H1 (cell line): Measurements from ENCODE around the gene CPXM1. TPM values are rescaled to one million over a fixed set of nuclear protein-coding genes. Genes with fewer than 3 reads are reported as not detected.

Experiments
- CTCF ChIA-PET: fragments of 300-600 bp; sonication (Branson Sonifier 250); formaldehyde crosslinking; loops from one replicate; lab custom pipeline; 2021; ENCODE audit not compliant: partially characterized antibody; lab: Charles Lee
- POLR2A ChIA-PET: fragments of 300-600 bp; sonication (Branson Sonifier 250); formaldehyde crosslinking; loops from one replicate; lab custom pipeline; 2021; ENCODE audit warnings: inconsistent platforms; ENCODE audit not compliant: partially characterized antibody; lab: Charles Lee
- DNase-seq, 2 experiments: peaks; one replicate each; pipeline versions ENCODE4 v3.0.0 to v3.0.0-alpha.2; 2010 to 2022; ENCODE audit warnings: low spot score in 2 of 2, low read depth in 1 of 2, mixed read lengths in 1 of 2
- FAIRE-seq: peaks from 2 replicates; lab custom pipeline; 2011; peaks lifted over from hg19 to GRCh38; lab: Jason Lieb, UNC
- H2AFZ ChIP-seq: 2 replicates; pipeline ENCODE4 v1.8.1; 2012; ENCODE audit warnings: low read length, inconsistent platforms
- H2AK5ac ChIP-seq: 2 replicates; pipeline ENCODE4 v1.6.1; 2013; ENCODE audit warnings: low read depth, low read length
- H2BK120ac ChIP-seq: replicated peaks from 2 replicates; pipeline ENCODE3; 2013; ENCODE audit warnings: low read depth, low read length, inconsistent platforms
- H2BK12ac ChIP-seq: 2 replicates; pipeline ENCODE4 v1.6.1; 2013; ENCODE audit warnings: low read depth, low read length
- H2BK15ac ChIP-seq: 2 replicates; pipeline ENCODE4 v1.6.1; 2013; ENCODE audit warnings: low read length
- H2BK20ac ChIP-seq: 2 replicates; pipeline ENCODE4 v1.6.1; 2013; ENCODE audit warnings: low read length
- H2BK5ac ChIP-seq: 2 replicates; pipeline ENCODE4 v1.6.1; 2013; ENCODE audit warnings: low read depth, low read length
- H3K14ac ChIP-seq: 2 replicates; pipeline ENCODE4 v1.6.1; 2013; ENCODE audit warnings: inconsistent platforms; ENCODE audit not compliant: insufficient read length
- H3K18ac ChIP-seq: 2 replicates; pipeline ENCODE4 v1.6.1; 2013; ENCODE audit warnings: low read length; ENCODE audit errors: extremely low read depth
- H3K23ac ChIP-seq: 2 replicates; pipeline ENCODE4 v1.6.1; 2013; ENCODE audit warnings: inconsistent platforms; ENCODE audit not compliant: insufficient read length
- H3K23me2 ChIP-seq: 2 replicates; pipeline ENCODE4 v1.6.1; 2013; ENCODE audit warnings: low read depth, low read length
- H3K27ac ChIP-seq: 2 replicates; pipeline ENCODE4 v1.6.1; 2011; ENCODE audit warnings: low read depth, low read length, inconsistent platforms
- H3K27me3 ChIP-seq, 4 experiments: replicated peaks in 1 of 4; 1 replicate in 1 of 4; 2 replicates in 3 of 4; pipeline versions ENCODE4 v1.6.1 to v1.8.1; 2011 to 2013; ENCODE audit warnings: low read length in 3 of 4, mild to moderate bottlenecking in 3 of 4, inconsistent platforms in 2 of 4, mixed read lengths in 2 of 4, moderate library complexity in 1 of 4; ENCODE audit not compliant: control insufficient read depth in 3 of 4, insufficient read depth in 3 of 4; ENCODE audit errors: extremely low read depth in 1 of 4
- H3K36me3 ChIP-seq, 4 experiments: 2 replicates each; pipeline versions ENCODE4 v1.6.1 to v1.8.1; 2011 to 2013; ENCODE audit warnings: mild to moderate bottlenecking in 4 of 4, low read length in 3 of 4, moderate library complexity in 2 of 4, control low read depth in 1 of 4, inconsistent platforms in 1 of 4; ENCODE audit not compliant: insufficient read depth in 4 of 4, control insufficient read depth in 2 of 4
- H3K4ac ChIP-seq: replicated peaks from 2 replicates; pipeline ENCODE3; 2013; ENCODE audit warnings: low read length, low read depth, mixed read lengths, inconsistent platforms; ENCODE audit not compliant: insufficient read length
- H3K4me1 ChIP-seq, 4 experiments: replicated peaks in 1 of 4; 1 replicate in 1 of 4; 2 replicates in 3 of 4; pipeline versions ENCODE4 v1.6.1 to v1.8.1; 2011 to 2013; ENCODE audit warnings: low read length in 3 of 4, inconsistent platforms in 2 of 4, mixed read lengths in 1 of 4; ENCODE audit not compliant: insufficient read depth in 4 of 4, control insufficient read depth in 3 of 4
- H3K4me2 ChIP-seq, 2 experiments: 2 replicates each; pipeline versions ENCODE4 v1.6.1 to v1.8.1; 2011 to 2013; ENCODE audit warnings: low read depth in 2 of 2, low read length in 2 of 2, control low read depth in 1 of 2, inconsistent platforms in 1 of 2, mild to moderate bottlenecking in 1 of 2; ENCODE audit not compliant: insufficient read depth in 1 of 2
- H3K4me3 ChIP-seq, 4 experiments: fragments of 200-600, 300-600 bp in 1 of 4; sonication (generic), shearing (Covaris generic), sonication (Bioruptor Twin) in 1 of 4; 2 replicates each; pipeline versions ENCODE4 v1.5.1 to v1.8.1; 2011 to 2016; ENCODE audit warnings: low read length in 4 of 4, low read depth in 3 of 4, control low read depth in 2 of 4, inconsistent platforms in 2 of 4, mild to moderate bottlenecking in 2 of 4, mixed read lengths in 1 of 4, moderate library complexity in 1 of 4; ENCODE audit not compliant: insufficient read depth in 2 of 4; ENCODE audit errors: extremely low read depth in 1 of 4
- H3K56ac ChIP-seq: replicated peaks from 2 replicates; pipeline ENCODE3; 2013; ENCODE audit warnings: low read depth, mild to moderate bottlenecking, mixed read lengths, low read length, inconsistent platforms; ENCODE audit not compliant: insufficient read length
- H3K79me1 ChIP-seq: 2 replicates; pipeline ENCODE4 v1.6.1; 2013; ENCODE audit warnings: low read depth, low read length, control low read depth
- H3K79me2 ChIP-seq, 2 experiments: 2 replicates each; pipeline versions ENCODE4 v1.6.1 to v1.8.1; 2012 to 2013; ENCODE audit warnings: low read length in 2 of 2, mild to moderate bottlenecking in 2 of 2, inconsistent platforms in 1 of 2; ENCODE audit not compliant: insufficient read depth in 2 of 2, control insufficient read depth in 1 of 2
- H3K9ac ChIP-seq, 4 experiments: replicated peaks in 1 of 4; 1 replicate in 1 of 4; 2 replicates in 3 of 4; pipeline versions ENCODE4 v1.6.1 to v1.8.1; 2011 to 2013; ENCODE audit warnings: low read depth in 3 of 4, low read length in 3 of 4, control low read depth in 2 of 4, mild to moderate bottlenecking in 2 of 4, moderate library complexity in 2 of 4, inconsistent platforms in 1 of 4; ENCODE audit errors: extremely low read depth in 1 of 4
- H3K9me3 ChIP-seq, 2 experiments: 2 replicates each; pipeline versions ENCODE4 v1.6.1 to v1.8.1; 2012 to 2013; ENCODE audit warnings: mild to moderate bottlenecking in 2 of 2, moderate library complexity in 2 of 2, control low read depth in 1 of 2, inconsistent platforms in 1 of 2, low read depth in 1 of 2, low read length in 1 of 2, mixed read lengths in 1 of 2; ENCODE audit not compliant: insufficient read depth in 2 of 2
- H4K20me1 ChIP-seq, 2 experiments: replicated peaks in 1 of 2; 2 replicates each; pipeline versions ENCODE3 to v1.8.1; 2011 to 2013; ENCODE audit warnings: inconsistent platforms in 2 of 2, low read length in 2 of 2, mild to moderate bottlenecking in 1 of 2; ENCODE audit not compliant: insufficient read depth in 2 of 2, control insufficient read depth in 1 of 2
- H4K5ac ChIP-seq: 2 replicates; pipeline ENCODE4 v1.6.1; 2013; ENCODE audit warnings: low read length, low read depth, mixed read lengths, inconsistent platforms; ENCODE audit not compliant: insufficient read length
- H4K8ac ChIP-seq: 2 replicates; pipeline ENCODE4 v1.8.0; 2013; ENCODE audit warnings: mild to moderate bottlenecking, moderate library complexity, low read length, inconsistent platforms; ENCODE audit not compliant: insufficient read depth; ENCODE audit errors: extremely low read depth
- H4K91ac ChIP-seq: replicated peaks from 2 replicates; pipeline ENCODE3; 2013; ENCODE audit warnings: low read length, mixed read lengths, inconsistent platforms; ENCODE audit not compliant: insufficient read length
- WGBS, 2 experiments: shearing (Covaris generic) in 1 of 2; methylation state at CpG; one replicate each; pipeline versions ENCODE4 v1.1.6 to v1.1.7; 2013 to 2015; ENCODE audit warnings: low lambda C conversion rate in 2 of 2, mixed read lengths in 2 of 2, inconsistent platforms in 1 of 2, low coverage in 1 of 2, missing lambda C conversion rate in 1 of 2; ENCODE audit not compliant: insufficient replicate concordance in 2 of 2, insufficient coverage in 1 of 2, insufficient read length in 1 of 2; ENCODE audit errors: extremely low coverage in 1 of 2, missing lambda C conversion rate in 1 of 2; 5-methylcytosine and 5-hydroxymethylcytosine counted together
- polyA plus RNA-seq, 7 experiments: library from polyadenylated mRNA; depleted of rRNA in 3 of 7; stranded (reverse) in 5 of 7; unstranded in 2 of 7; fragments of >200 nt in 5 of 7; fragments of 200-250 nt in 2 of 7; gene quantifications; 1 replicate in 5 of 7; 2 replicates in 1 of 7; 4 replicates in 1 of 7; pipeline versions ENCODE4 v1.2.1 to v1.2.3, GENCODE V29; 2011 to 2013; ENCODE audit warnings: missing spikeins in 2 of 7, mixed read lengths in 2 of 7
- total RNA-seq: library from RNA; stranded (reverse); fragmentation: NEBNext Ultra II Directional; extraction: Animal tissue kit (Norgen Biotek cat#: 25700); gene quantifications from 2 replicates; pipeline ENCODE4 v1.2.1, GENCODE V29; 2021

CPXM1 gene
- total and polyA plus RNA-seq, 2 of the 8 experiments (the other 6 are each of a cell fraction or from before 2014, with no cell fraction given), result 31.3 to 81.9 TPM

- WGBS, 2 experiments, result 92% methylated on average over 7 of the region's 10 CpGs; no CpG with 5 or more reads in 1 of the 2 experiments
- Histone ChIP-seq H3K27me3 (peaks cover 0 to 5% (median 2%) of the 10 kb centered on the region in 4 experiments; a peak in 4 of 7 replicates), H2BK20ac (peak overlapping the region; percentile 48), H4K91ac (peak overlapping the region; percentile 27), H3K14ac (no peak overlapping the region), H3K4me2 (no peak overlapping the region), H3K4me3 (no peak overlapping the region), H2AK5ac (no peak overlapping the region), H3K4ac (no peak overlapping the region), H3K36me3 (no peaks in the 10 kb centered on the region), H2AFZ (no peak overlapping the region), H2BK120ac (no peak overlapping the region), H2BK12ac (no peak overlapping the region), H3K79me1 (no peaks in the 10 kb centered on the region), H3K27ac (no peak overlapping the region), H4K5ac (no peak overlapping the region), H2BK5ac (peak overlapping the region; percentile 35; the same call in 1 of the 2 replicates), H4K20me1 (no peaks in the 10 kb centered on the region), H3K4me1 (peaks cover 0 to 16% (median 9%) of the 10 kb centered on the region in 4 experiments), H3K18ac (peak overlapping the region; percentile 19; the same call in 1 of the 2 replicates), H3K9me3 (no peaks in the 10 kb centered on the region), H3K56ac (no peak overlapping the region), H3K23ac (no peak overlapping the region), H3K79me2 (no peaks in the 10 kb centered on the region), H3K23me2 (peaks cover 3% of the 10 kb centered on the region; the same call in 1 of the 2 replicates), H2BK15ac (no peak overlapping the region), H3K9ac (no peak overlapping the region), H4K8ac (no peak overlapping the region)
- no peak for DNase-seq
- no peak for FAIRE-seq
- ChIA-PET POLR2A (interaction anchor here (1.7 kb wide), 1 partner anchor 31 kb away, joined by 5 read pairs; no protein-coding TSS in a partner anchor), CTCF (interaction anchor here (1.0 to 2.2 kb wide), 9 partner anchors 9 to 242 kb away, joined by 3 to 13 read pairs (median 4); no protein-coding TSS in a partner anchor)
Measured at GRCh38 chr20:2759143-2759542, 41.3 kb downstream of the CPXM1 start.
